GM12873 (cell line): Measurements from ENCODE around the gene ACTR1A.

Source experiments
- TF ChIP-seq, protein P1 (sequence below): IDR thresholded peaks from 2 replicates; pipeline ENCODE4 v1.5.1; 2012; ENCODE audit warnings: low read depth, mild to moderate bottlenecking, moderate library complexity, low read length, control low read depth; ENCODE audit not compliant: insufficient read depth; ENCODE audit errors: missing control alignments

The ACTR1A gene

DNA sequence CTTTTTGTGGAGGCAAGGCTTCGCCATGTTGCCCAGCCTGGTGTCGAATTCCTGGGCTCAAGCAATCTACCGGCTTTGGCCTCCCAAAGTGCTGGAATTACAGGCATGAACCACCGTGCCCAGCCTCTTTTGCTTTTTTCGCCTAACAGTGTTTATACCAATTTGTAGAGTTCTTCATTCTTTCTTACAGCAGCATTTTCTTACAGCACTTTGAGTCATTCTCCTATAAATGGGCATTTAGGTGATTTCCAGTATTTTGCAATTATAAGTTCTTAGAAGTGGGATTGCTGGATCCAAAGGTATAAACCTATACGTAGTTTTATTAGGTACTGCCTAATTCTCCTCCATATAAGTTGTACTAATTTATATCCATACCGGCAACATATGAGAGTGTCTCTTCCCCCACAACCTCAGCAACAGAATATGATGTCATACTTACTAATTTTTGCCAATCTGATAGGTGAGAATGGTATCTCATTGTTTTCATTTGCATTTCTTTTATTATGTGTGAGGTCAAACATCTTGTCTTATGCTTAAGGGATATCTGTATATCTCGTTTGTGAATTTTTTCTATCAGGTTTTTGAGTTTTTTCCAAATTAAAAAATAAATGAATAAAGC, 40.4 kb upstream of the ACTR1A start:
- TF ChIP-seq, protein P1, sequence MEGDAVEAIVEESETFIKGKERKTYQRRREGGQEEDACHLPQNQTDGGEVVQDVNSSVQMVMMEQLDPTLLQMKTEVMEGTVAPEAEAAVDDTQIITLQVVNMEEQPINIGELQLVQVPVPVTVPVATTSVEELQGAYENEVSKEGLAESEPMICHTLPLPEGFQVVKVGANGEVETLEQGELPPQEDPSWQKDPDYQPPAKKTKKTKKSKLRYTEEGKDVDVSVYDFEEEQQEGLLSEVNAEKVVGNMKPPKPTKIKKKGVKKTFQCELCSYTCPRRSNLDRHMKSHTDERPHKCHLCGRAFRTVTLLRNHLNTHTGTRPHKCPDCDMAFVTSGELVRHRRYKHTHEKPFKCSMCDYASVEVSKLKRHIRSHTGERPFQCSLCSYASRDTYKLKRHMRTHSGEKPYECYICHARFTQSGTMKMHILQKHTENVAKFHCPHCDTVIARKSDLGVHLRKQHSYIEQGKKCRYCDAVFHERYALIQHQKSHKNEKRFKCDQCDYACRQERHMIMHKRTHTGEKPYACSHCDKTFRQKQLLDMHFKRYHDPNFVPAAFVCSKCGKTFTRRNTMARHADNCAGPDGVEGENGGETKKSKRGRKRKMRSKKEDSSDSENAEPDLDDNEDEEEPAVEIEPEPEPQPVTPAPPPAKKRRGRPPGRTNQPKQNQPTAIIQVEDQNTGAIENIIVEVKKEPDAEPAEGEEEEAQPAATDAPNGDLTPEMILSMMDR: no peak

DNA sequence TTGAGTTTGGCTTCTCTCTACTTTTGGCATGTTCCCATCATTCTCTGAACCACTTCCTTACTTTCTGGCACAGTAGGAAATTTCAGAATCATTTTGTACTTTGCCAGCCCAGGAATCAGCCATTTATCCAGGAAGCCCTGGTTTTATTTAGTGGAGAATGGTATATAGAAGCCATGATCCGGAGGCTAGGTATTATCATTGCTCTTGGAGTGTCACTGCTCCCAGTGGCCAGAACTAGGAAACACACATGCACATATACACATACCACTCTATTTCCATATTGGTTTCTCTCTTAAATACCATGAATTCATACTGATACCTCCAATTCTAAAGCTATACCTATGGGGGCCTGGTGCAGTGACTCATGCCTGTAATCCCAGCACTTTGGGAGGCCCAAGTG, 37.5 kb upstream of the ACTR1A start:
- TF ChIP-seq, protein P1: peak; percentile 63

DNA sequence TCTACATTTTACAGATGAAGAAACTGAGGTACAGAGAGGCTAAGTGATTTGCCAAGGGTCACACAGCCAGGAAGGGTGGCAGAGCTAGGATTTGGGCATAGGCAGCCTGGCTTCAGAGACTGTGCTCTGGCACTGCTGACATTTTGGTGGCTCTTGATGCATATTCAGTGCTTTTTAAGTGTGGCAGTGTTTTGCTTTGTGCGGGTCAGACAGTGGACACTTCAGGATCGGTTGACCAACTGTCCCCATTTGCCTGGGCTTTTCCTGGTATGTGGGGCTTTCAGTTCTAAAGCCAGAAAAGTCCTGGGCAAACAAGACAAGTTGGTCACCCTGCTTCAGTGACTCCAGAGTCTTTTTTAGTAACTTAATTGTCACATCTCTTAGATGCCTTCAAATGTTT, 36.3 kb upstream of the ACTR1A start:
- TF ChIP-seq, protein P1: no peak

DNA sequence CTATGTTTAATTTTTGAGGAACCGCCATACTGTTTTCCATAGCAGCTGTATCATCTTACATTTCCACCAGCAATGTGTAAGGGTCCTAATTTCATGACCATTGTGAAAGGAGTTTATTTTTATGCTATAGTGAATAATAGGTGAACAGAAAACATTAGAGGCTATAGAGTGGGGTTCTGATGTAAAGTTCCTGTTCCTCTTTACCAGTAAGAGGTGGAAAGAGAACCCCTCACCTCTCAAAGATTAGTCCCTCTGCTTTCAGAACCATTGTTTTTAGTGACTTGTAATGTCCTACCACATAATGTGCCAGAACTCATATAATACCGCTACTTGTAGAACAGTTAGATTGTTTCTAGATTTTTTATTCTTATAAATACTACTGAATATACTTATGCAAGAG, 35.4 kb upstream of the ACTR1A start:
- TF ChIP-seq, protein P1: no peak

DNA sequence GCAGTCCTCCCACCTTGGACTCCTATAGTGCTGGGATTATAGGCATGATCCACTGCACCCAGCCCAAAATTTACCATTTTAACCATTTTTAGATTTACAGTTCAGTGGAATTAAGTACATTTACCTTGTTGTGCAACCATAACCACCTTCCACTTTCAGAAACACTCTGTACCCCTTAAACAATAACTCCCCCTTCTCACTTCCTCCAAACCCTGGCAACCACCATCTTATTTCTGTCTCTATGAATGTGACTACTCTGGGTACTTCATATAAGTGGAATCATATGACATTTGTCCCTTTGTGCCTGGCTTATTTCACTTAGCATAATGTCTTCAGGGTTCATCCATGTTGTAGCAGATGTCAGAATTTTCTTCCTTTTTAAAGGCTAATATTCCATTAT, 34.9 kb upstream of the ACTR1A start:
- TF ChIP-seq, protein P1: no peak

DNA sequence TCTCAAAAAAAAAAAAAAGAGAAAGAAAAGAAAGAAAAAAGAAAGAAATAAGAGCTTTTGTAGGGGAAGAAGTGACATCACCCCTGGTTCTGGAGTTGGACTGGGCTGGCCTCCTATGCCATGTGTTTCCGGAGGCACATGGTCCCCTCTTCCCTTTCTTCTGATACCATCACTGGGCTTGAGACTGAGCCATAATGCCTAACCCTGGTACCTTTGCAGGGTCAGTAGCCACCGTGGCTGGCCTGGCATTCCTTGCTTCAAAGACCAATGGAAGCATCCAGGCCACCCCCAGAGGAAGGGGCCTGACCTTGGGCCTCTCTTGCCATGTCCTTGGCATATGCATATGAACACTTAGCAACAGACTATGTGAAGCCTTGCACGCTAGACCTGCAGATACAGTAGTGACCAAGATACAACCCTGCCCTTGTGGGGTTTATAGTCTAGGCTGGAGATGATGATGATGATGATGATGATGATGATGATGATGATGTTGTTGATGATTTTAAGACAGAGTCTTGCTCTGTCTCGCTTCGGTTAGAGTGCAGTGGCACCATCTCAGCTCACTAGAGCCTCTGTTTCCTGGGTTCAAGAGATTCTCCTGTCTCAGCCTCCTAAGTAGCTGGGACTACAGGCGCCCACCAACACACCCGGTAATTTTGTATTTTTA, 33.1 kb upstream of the ACTR1A start:
- TF ChIP-seq, protein P1: no peak

DNA sequence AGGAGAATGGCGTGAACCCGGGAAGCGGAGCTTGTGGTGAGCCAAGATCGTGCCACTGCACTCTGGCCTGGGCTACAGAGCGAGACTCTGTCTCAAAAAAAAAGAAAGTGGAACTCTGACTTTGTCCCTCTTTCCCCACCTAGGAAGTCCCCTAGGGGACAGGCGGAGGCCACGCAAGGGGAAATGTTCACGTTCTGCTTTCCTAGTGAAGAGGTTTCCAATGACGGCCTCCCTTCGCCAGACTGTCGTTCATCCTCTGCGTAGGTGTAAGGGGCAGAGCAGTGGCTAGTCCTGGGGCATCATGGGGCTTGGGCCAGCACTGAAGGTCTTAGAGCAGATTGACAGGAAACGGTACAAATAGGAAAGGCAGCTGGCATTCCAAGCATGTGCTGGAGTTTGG, 31.8 kb upstream of the ACTR1A start:
- TF ChIP-seq, protein P1: no peak
